GM19023 (cell line): ENCODE measurements around the gene AHNAK2.

ENCODE experiments used
- ATAC-seq: cut with Tn5 transposase; IDR thresholded peaks from one replicate; pipeline ENCODE4 v1.9.1; 2021; ENCODE audit warnings: mild to moderate bottlenecking, moderate library complexity; ENCODE audit not compliant: unreplicated experiment

Gene AHNAK2

DNA sequence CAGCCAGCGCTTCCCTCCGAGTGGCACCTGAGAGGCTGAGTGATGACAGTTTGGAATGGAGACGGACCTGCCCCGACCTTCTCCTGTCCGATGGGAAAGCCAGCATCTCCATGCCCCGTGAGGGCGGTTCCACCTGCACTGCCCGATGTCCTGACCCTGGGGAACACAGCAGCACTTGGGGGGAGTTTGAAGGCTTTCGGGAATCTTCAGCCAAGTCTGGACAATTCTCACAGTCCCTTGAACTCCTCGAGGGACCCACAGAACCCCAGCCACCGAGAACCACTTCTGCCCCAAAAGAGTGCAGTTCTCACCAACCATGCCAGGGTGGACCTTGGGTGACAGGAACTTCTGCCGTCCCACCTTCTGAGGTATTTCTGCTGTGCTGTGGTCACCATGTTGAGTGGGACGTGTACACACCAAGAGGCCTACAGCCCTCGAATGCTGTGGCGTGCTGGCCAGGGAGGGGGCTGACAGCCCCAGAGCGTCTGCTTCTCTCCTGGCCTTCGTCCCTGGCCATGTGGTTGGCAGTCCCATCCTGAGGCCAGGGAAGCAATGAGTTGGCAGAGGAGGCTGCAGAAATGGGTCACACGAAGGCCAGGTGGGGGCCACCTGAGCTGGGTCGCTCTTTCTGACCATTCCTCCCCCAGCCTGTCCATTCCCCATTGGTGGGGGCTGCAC lies 8.5 kb upstream of the AHNAK2 start:
- ATAC-seq, result no peak

DNA sequence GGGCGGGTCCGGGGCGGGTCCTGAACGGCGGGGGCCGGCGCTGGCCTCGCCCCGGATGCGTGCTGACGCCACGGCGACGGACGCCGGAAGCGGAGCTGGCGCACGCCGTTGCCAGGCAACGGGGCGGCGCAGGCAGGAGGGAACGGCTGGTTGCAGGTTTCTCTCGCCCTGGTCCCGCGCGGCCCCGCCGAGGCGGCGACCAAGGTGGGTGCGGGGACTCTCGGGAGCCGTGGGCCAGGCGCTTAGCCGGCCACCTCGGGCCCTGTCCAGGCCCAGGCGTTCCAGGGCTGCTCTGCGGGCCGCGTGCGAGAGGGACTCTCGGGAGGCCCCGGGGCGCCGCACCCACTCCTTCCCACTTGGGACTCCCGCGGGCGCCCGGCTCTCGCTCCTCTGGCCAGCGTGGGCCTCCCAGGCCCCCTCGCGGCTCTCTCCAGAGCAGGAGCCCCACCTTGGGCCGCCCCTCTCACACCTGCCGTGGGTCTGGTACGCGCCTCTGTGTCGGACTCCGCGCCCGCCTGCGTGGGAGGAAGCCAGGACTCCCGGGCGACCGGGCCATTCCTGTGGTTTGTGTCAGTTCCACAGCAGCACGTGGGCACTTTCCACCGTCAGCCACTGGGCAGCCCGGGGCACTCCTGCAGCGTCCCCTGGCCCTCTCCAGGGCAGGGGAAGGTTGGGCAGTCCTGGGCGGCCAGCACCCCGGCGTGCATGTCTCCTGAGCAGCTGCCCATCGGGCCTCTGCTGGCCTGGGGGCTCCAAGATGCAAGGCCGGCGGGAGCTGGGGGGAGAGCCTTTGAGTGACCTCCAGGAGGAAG lies 7.7 kb upstream of the AHNAK2 start, which contains the start of gene CLBA1:
Gene CLBA1 (plus strand): TSS at position 114 of the 812 bp plus-strand sequence. CDS start 644 bp downstream, at position 758.
- ATAC-seq, result peak; percentile 91

DNA sequence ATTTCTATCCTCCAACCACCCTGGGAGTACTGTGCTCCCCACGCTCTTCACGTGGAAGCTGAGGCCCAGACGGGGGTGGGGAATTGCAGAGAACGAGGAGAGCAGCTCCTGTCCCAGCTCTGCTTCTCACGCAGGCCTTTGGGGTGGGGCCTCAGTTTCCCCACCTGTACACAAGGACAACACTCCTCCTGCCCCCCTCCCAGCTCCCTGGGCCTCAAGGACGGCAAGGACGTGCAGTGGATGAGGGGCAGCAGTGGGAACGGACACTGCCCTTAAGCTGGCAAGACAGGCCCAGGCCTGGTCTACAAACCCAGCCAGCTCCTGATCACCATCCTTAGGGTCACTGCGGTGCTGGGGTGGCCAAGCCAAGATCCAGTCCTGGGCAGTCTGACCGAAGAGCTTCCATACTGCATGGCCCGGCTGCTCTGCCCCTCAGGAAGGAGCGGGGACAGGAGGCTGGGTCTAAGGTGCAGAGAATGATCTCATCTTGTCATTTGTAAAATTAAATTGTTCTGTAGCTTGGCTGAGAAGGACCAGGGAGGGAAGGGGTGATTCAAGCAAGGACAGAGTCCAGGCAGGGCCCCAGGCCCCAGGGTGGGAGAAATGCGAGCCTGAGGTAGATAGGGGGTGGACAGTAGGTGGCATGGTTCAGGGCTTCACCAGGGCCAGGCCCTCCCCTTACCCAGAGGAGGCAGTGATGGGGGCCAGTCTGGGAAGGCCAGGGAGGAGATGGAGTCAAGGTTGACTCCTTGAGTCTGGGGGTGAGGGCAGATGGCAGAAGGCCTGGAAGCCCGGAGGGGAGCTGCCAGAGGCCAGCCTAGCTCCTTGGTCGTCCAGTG lies 6.1 kb upstream of the AHNAK2 start:
- ATAC-seq, result no peak

DNA sequence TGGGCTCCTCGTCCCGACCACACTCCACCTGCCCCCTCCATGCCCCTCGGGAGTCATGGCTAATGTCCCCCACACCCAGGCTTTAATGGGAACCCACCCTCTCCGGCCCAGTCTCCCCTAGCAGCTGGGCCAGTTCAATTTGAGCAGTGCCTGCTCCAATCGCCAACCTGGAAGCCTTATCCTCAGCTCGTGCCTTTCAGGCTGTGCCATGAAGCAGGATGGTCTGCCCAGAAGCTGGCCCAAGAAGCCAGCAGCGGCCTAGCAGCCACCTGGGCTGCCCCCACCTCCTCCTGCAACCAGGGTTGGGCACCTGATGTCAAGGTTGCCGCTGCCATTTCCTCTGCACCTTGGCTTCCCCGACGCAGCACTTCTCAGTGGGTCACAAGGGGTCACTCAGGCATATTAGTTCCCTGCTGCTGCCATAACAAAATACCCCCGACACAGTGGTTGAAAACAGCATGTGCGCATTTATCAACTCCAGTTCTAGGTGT lies 5.1 kb upstream of the AHNAK2 start:
- no peak for ATAC-seq

DNA sequence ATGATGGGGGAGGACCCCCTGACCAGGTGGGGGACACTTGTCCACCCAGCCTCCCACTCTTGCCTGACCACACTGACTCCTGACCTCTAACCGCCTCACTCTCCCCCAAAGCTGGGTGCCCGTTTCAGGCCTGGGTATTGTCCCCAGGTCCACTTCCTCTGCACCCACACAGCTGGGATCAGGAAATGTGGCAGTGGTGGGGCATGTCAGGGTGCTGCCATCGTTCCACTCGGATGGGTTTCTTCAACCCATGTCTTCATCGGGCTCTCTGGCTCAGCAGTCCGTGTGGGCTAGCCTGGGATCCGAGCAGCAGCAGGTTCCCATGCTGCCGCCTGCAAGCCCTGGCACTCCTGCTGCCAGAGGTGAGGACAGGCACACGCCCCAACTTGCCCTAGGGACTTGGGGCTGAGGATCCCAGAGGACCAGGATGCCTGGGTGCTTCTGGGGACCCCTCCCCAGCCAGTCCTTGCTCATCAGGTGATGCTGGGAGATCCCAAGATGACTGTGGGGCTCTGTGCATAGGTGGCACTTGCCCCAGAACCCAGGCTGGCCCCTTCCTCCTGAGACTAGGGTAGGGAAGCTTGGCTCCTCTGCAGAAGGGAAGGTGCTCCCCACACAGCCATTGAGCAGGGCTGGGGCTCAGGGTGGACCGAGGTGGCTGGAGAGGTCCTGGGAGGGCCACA lies 4.5 kb upstream of the AHNAK2 start:
- no peak for ATAC-seq

DNA sequence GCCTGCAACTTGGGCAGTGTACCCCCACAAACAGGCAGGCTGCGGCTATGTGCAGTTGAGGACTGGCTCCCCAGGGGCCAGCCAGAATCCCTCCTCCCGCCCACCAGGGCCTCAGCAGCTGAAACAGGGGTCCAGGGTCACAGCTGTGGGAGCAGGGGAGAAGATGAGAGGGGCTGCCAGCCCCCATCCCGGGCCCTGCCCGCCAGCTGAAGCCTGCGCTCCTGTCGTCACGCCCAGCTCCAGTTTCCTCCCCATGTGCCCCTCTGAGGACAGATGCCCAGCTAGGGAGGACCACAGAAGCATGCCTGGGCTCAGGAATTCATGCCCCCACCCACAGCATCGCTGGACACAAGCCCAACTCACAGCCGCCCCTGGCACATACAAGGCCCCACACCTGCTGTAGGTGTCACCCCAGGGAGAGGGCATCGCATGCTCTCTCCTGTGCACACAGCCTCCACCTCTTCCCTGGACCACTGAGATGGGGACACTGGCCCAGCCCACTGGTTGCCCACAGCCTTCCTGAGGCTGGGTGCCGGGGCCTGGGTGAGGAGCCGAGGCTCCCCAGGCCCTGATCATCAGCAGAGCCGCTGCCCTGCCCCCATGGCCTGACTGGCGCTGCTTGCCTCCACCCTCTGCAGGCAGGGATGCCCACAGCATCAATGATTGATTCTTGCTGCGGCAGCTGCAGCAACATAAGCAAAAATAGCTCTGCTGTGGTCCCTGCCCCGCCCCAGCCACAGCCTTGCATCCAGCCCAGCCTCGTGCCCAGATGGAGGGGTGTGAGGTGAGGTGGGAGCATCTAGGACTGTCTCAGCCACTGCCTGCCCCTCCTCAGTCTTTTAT lies 3.7 kb upstream of the AHNAK2 start:
- ATAC-seq, result no peak

DNA sequence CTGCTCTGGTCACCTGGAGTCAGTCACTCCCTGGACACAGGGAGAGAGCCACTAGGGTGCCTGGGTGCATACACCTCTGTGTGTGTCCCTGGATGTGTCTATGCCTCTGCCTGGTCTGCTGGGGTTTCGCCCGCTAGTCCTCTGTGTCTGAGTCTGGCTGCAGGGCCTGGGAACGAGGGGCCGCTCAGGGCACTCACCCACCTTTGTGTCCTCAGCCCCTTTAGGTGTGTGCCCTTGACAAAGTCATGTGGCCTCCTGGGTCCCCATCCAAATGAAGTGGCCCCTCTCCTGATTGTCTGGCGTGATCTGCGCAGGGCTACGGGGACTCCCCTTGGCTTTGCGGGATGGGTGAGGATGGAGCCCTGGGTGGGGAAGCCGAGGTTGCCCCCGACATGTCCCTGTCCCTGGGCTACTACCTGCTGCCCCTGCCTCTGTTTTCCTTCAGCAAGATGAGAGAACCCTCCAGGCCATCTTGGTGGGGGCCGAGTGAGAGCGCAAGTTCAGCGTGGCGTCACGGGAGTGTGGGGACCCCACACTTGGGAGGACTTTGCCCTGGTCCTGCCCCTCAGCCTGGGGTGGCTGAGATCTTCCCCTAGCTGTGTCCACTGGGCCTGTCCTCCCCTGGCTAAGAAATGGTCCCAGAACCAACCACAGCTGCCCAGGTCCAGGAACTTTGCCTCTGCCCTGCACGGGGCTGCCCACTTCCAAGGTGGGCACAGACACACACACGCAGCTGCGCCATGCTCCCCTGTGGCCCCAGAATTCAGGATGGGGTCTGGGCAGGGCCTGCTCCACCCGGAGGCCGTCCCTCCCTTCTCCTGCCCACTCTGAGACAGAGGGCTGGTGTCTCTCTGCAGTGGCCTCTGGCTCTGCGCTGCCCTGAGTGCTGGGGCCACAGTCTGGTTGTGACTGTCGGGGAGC lies 2.7 kb upstream of the AHNAK2 start:
- ATAC-seq, result no peak

DNA sequence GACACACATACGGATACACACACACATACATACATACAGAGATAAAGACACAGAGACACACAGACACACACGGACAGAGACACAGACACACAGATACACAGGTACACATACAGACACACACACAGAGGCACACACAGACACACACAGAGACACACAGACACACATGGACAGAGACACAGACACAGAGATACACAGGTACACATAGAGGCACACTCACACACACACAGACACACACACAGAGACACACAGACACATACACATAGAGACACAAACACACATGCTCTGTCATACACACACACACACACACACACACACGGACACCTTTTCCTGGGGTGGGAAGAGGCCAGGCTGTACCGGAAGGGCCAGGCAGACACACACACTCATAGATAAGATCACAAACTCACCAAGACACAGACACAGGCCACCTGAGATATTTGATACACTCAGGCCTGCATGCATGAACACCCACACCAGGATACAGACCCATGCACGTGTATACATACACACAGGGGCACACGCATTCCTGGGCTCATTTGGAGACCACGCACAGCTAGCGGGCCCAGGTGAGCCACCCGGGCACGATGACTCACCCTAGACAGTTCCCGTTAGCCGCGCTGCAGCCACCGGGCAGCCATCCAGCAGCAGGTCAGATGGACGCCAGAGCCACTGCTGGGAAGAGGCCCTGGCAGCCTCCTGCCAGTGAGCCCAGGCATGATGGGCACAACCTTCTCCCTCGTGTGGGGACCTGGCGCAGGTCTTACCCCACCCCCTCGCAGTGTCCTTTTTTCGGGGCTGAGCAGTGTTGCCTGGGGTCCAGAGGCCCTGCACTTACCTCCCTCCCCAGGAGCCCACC lies 1.8 kb upstream of the AHNAK2 start:
- no peak for ATAC-seq

DNA sequence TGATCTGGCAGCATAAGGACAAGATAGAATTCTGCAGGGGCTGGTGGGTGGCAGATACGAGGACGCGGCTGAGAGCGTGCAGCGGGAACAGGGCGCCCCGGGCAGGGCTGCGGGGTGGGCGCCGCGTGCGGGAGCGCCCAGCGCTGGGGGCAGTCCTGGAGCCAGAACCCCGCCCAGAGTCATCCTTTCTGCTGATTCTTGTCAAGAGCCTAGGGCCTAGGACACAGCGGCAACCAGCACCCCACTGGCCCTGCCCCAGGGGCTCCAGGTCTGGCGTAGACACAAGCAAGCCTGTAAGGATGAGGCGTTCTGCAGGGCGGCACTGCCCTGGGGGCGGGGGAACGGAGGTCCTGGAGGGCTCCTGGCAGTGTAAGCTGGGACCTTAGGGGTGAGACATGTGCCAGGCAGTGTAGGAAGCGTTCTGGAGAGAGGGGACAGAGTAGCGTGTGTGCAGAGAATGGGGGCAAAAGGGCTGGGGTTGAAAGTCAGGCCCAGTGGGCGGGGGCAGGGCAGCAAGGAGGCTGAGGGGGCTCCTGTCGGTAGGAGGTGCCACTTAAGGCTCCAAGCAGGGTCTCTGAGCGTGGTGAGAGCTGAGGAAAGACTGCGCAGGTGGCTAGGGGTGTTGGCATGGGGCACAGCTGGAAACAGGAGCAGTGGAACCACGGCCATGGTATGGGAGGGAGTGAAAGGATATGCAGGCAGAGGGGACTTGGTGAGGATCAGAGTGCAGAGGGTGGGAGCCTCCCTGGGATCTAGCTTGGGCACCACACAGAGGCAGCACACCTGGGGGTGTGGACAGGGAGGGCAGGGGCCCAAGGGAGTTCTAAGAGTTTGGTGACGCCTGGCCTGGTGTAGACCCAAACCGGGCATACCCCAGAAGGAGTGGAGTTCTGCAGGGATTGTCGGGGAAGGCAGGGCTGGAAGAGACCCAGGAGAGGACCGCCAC lies 845 bp upstream of the AHNAK2 start:
- ATAC-seq, result no peak

DNA sequence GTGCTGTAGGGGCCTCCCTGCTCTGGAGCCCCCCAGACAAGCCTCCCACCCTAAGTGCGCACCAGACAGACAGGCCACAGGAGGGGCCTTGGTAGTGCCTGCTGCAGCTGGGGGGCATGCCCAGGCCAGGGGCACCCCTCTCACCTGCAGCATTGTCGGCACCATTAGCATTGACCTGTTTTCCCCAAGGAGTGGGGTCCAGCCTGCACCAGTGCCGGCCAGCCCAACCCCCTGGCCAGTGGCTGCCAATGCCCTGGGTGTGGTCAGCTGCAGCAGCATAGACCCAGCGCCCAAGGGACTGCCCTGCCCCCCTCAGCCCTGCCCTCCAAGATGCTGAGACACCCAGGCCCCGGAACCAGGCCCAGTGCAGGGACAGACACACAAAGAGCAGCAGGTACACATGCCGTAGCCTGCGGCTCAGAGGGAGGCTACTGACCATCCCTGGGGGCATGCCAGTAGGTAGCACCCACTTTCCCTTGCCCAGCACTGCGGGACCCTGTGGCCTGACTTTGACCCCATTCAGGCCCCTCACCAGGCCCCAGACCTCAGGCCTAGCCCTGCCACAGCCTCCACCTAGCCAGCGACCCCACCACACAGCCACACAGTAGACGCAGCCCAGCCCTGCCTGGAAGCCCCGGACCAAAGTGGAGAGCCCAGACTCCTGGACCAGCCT lies 1.0 kb downstream of the AHNAK2 start:
- ATAC-seq, result no peak

DNA sequence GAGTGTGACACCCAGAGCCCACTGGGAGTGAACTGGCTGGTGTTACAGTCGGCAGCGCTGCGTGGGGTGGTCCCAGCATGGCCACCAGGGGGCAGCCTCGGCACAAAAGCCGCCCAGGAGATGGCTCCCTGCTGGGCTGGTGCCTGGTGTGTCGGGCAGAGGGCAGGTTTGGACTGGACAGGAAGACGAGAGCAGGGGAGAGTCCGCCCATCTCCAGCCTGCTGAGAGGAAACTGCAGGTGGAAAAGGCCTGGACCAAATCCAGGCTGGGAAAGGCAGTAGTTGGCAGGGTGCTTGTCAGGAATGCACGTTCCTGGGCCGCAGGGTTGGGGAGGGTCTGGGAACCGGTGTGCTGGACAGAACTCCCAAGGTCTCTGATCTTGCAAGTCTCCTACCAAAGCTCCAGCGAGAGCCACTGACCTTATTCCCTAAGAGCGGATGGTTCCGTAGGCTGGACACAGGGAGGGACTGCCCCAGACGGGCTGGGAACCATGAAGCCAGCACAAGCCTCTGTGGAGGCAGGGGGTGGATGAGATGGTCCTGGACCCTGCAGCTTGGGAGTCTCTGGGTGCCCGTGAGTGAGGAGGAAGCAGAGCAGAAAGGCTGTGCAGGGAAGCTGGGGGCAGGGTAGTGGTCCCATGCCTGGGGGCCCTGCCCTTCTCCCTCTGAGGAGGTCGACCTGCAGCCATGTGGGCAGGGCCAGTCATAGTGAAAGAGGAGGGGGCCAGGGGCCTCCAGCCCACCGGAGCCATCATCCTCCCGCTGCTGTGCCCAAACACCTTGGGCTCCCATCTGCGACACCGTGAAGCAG lies 1.8 kb downstream of the AHNAK2 start:
- peak; percentile 69 for ATAC-seq

DNA sequence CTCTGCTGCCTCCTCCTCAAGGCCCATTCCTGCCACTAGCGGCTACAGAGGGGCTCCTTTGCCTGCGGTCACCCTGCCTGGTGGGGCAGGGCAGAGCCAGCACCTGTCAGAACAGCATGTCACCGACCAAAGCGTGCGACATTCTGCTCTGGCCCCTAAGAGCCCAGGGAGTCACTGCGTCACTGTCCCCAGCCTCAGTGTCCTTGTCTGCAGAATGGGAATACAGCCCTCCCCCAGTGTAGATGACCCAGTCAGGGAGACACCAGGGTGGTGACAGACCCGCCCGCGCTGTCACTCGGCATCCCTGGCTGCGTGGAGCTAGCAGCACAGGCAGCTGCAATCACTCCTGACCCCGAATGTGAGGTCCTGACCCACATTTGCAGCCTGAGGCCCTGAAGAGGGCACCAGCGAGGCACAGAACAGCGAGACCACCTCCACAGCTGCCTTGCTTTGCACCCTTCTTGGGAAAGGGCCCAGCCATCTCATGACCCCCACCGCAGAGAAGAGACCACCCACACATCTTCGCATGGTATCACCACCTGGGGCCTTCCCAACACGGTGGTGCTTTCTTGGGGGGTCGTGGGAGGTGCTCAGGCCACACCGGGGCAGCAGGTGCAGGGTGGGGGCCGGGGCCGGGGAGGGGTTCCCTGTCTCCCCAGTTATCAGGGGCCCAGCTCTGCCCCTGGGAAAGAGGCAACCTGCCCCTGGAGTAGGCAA lies 2.5 kb downstream of the AHNAK2 start:
- ATAC-seq, result no peak

DNA sequence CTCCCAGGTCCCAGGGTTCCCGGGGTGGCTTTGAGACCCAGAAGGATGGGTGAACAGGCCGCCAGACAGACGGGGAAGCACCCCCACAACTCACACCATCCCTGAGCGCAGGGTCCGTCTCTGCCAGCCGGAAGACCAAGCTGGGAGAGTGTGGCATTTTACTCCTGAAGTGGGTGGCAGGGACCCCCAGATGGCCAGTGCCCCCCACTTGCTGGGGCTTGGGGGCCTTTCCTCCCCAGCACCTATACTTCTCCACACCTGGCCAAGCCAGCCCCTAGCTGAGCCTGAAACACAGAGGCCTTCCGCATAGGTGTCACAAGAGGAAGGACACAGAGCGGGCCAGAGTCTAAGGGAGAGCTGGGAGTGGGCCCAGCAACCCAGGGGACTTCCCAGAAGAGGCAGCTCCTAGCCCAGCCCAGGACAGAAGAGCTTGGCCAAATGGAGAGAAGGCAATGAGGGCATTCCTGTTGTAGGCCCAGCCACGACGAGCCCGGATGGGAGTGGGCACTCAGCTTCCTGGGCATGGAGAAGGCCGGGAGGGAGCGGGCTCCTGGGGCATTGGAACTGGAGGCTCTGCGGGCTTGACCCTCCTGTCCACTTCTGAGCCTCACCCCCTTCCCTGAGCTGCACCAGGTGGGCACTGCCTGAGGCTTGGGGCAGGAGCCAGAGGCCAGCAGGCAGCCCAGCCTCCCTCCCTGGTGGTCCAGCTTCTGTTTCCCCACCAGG lies 3.3 kb downstream of the AHNAK2 start:
- ATAC-seq, result no peak

DNA sequence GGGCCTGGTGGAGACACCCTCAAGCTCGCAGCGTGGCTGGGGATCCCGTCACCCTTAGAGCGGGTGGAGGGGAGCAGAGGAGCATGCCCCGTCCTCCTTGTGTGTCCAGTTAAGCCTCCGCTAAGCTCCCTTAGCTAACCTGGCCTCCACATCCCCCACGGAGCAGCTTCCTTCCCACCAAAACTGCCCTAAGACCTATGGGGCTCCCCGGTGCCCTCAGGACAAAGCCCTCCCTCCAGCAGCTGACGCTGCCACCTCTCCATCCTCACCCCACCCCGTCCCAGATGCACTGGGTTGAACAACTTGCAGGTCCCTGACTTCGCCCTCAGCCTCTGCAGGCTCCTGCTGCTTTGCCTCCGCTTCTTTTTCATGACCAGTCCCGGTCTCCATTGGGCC lies 4.0 kb downstream of the AHNAK2 start:
- no peak for ATAC-seq
